Activated B cell treated with CpG ODN at 0.5 μM for 24 hours (primary cell): ENCODE measurements around the gene MAPK8. TPM values are rescaled to one million over a fixed set of nuclear protein-coding genes. Genes with fewer than 3 reads are reported as not detected.
A peak's percentile ranks its signal among the peaks of the same experiment; 100 is the strongest.

Experiments
- ATAC-seq: fragments of 200-7000 bp; cut with Tn5 transposase; one replicate; pipeline ENCODE4 v1.10.0; 2021; ENCODE audit warnings: low read depth, mild to moderate bottlenecking, moderate library complexity
- CTCF ChIA-PET: fragments of 350-600 bp; sonication (Branson Sonifier 250); formaldehyde crosslinking; loops from one replicate; lab custom pipeline; 2021; ENCODE audit warnings: antibody characterized with exemption; lab: Charles Lee
- POLR2A ChIA-PET: fragments of 350-600 bp; sonication (Branson Sonifier 250); formaldehyde crosslinking; loops from one replicate; lab custom pipeline; 2021; ENCODE audit warnings: antibody characterized with exemption; lab: Charles Lee
- DNase-seq: peaks from one replicate; pipeline ENCODE4 v3.0.0; 2022
- H3K27ac Mint-ChIP-seq: one replicate; pipeline ENCODE4 v1.8.0; 2020; ENCODE audit warnings: mixed read lengths
- H3K27me3 Mint-ChIP-seq: one replicate; pipeline ENCODE4 v1.8.0; 2021; ENCODE audit warnings: mixed read lengths
- H3K36me3 Mint-ChIP-seq: one replicate; pipeline ENCODE4 v1.8.0; 2021; ENCODE audit warnings: low read depth, mixed read lengths
- H3K4me1 Mint-ChIP-seq: one replicate; pipeline ENCODE4 v1.8.0; 2021; ENCODE audit warnings: mixed read lengths
- H3K4me3 Mint-ChIP-seq: one replicate; pipeline ENCODE4 v1.8.0; 2020; ENCODE audit warnings: mild to moderate bottlenecking, mixed read lengths
- H3K9me3 Mint-ChIP-seq: one replicate; pipeline ENCODE4 v1.8.0; 2020; ENCODE audit warnings: mixed read lengths
- intact Hi-C: fragments of 100-400 bp; cut with micrococcal nuclease; formaldehyde crosslinking; loops from one replicate; pipeline ENCODE4 v1.15.1; 2024
- total RNA-seq: library from RNA; stranded (reverse); gene quantifications from 2 replicates; pipeline ENCODE4 v1.2.3, GENCODE V29; 2022
- TF ChIP-seq, protein P1 (sequence below): fragments of 200-600 bp; IDR thresholded peaks from one replicate; pipeline ENCODE4 v1.8.0; 2022; ENCODE audit warnings: antibody characterized with exemption, mild to moderate bottlenecking

MAPK8 gene
- total RNA-seq, 1 donor from 2014 or later: 25.8 TPM

DNA sequence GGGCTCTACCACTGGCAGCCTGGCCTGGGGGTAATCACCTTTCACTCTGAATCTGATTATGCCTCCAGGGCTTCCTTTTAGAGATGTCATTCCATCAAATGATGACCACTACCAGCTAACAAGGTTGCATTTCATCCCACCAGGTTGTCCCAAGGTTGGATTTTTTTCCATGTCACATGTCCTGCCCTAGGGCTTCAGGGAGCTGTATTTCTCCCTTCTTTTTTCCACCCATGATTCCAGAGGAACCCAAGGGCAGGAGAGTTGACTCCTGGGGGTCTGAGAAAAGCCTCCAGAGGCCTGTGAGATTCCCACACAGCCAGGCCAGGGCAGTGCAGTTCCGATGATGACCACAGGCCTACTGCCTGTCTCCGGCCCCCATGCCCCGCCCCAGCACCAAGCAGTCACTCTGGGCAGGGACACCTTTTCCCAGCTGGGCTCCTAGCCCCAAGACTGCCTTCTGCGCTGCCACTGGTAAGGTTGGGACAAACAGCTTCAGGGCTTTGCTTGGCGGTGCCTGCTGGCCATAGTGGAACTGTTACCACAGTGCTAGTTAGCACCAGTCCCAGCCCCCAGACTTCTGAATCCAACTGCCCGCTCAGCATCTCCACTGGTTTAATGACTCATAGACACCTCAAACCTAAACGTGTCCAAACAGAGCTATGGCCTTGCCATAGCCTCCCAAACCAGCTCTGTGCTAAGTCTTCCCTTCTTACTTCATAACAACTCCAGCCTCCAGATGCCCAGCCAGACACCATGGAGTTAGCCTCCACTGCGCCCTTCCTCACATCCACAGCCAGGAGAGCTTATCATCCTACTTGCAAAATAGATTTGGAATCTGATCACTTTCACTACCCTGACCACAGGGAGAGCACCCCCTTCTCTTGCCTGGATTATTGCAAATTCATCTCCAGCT, 164.7 kb downstream of the MAPK8 start:
- H3K27ac Mint-ChIP-seq: no peak overlapping the region
- ChIA-PET CTCF (no interaction called here), POLR2A (no interaction called here)
- DNase-seq: peak; percentile 8
- no peaks in the 10 kb centered on the region for H3K36me3 Mint-ChIP-seq
- TF ChIP-seq, protein P1, sequence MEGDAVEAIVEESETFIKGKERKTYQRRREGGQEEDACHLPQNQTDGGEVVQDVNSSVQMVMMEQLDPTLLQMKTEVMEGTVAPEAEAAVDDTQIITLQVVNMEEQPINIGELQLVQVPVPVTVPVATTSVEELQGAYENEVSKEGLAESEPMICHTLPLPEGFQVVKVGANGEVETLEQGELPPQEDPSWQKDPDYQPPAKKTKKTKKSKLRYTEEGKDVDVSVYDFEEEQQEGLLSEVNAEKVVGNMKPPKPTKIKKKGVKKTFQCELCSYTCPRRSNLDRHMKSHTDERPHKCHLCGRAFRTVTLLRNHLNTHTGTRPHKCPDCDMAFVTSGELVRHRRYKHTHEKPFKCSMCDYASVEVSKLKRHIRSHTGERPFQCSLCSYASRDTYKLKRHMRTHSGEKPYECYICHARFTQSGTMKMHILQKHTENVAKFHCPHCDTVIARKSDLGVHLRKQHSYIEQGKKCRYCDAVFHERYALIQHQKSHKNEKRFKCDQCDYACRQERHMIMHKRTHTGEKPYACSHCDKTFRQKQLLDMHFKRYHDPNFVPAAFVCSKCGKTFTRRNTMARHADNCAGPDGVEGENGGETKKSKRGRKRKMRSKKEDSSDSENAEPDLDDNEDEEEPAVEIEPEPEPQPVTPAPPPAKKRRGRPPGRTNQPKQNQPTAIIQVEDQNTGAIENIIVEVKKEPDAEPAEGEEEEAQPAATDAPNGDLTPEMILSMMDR: no peak
- H3K9me3 Mint-ChIP-seq: no peaks in the 10 kb centered on the region
- no peak for ATAC-seq
- no peak overlapping the region for H3K4me3 Mint-ChIP-seq
- intact Hi-C loops: no loop called here
- H3K27me3 Mint-ChIP-seq: no peaks in the 10 kb centered on the region
- no peaks in the 10 kb centered on the region for H3K4me1 Mint-ChIP-seq

DNA sequence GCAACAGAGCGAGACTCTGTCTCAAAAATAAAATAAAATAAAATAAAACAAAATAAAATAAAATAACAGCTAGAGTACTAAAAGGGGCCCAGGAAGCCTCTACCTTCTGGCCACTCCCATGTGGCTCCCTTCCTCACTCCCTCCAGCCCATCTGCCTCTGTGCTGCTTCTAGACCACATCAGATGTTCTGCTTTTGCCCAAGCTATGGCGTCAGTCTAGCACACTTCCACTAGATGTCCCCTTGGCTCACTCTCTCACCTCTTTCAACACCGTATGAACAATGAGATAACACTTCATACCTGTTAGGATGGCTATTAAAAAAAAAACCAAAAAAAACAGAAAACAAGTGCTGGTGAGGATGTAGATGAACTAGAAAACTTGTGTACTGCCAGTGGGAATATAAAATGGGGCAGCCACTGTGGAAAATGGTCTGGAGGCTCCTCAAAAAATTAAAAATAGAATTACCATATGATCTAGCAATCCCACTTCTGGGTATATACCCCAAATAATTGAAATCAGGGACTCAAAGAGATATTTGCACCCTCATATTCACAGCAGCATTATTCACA, 166.1 kb downstream of the MAPK8 start:
- H3K4me1 Mint-ChIP-seq: no peaks in the 10 kb centered on the region

DNA sequence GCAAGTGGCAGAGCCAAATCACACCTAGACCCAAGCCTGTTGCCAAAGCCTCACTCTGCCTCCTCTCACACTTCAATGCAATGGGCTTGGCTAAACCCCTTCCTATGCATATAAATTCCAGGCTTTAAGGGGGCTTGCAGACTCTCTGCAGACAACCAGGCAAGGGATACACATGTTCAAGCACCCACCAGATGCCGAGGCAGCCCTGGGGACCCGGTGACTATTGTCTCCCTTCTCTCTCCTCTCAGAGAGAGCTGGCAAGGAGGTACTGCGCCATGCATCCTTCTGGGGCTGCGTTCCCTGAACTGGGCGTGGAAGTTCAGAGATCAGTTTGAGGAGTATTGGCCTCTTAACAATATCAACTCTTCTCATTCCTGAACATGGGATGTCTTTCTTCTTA, 167.2 kb downstream of the MAPK8 start:
- H3K4me1 Mint-ChIP-seq: no peaks in the 10 kb centered on the region
- POLR2A ChIA-PET: no interaction called here
- H3K27me3 Mint-ChIP-seq: no peaks in the 10 kb centered on the region
- TF ChIP-seq, protein P1: no peak
- no peaks in the 10 kb centered on the region for H3K9me3 Mint-ChIP-seq
- peak; percentile 4 for DNase-seq
- H3K36me3 Mint-ChIP-seq: no peaks in the 10 kb centered on the region
- no peak overlapping the region for H3K4me3 Mint-ChIP-seq
- no peak overlapping the region for H3K27ac Mint-ChIP-seq
- no peak for ATAC-seq
- intact Hi-C loops: no loop called here
- CTCF ChIA-PET: no interaction called here

More for the DNA sequence above, 166.1 kb downstream of the MAPK8 start:
- Mint-ChIP-seq H3K9me3 (no peaks in the 10 kb centered on the region), H3K27me3 (no peaks in the 10 kb centered on the region), H3K27ac (no peak overlapping the region), H3K36me3 (no peaks in the 10 kb centered on the region), H3K4me3 (no peak overlapping the region)
- intact Hi-C loops: no loop called here
- TF ChIP-seq, protein P1: no peak
- ChIA-PET CTCF (no interaction called here), POLR2A (no interaction called here)
- DNase-seq: no peak
- ATAC-seq: no peak

DNA sequence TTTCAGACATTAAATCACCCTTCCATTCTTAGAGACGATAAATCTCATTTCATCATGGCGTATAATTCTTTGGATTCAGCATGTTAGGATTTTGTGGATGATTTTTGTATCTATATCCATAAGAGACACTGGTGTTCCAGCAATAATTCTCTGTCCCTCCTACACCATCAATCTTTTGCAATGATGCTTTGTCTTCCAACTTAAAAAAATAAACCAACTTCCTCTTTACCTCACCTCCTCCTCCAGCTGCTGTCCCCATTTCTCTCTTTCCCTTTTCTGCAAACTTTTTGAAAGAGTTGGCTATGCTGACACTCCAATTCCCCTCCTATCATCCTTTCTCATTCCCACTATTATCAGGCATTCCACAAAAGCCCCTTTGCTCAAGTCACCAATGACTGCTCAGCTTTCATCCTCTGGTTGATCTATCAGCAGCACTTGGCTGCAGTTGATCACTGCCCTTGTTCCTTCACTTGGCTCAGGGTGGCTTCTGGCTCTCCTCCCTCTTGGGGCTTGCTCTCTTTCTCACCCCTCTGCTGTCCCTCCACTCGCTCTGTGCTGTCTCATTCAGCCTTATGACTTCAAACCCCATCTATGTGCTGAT, 168.4 kb downstream of the MAPK8 start:
- POLR2A ChIA-PET: no interaction called here

More for the DNA sequence above, 168.4 kb downstream of the MAPK8 start:
- CTCF ChIA-PET: no interaction called here
- no peak for DNase-seq
- Mint-ChIP-seq H3K4me3 (no peak overlapping the region), H3K27me3 (peaks cover 7% of the 10 kb centered on the region), H3K27ac (no peak overlapping the region), H3K4me1 (no peaks in the 10 kb centered on the region), H3K36me3 (no peaks in the 10 kb centered on the region), H3K9me3 (no peaks in the 10 kb centered on the region)
- intact Hi-C loops: no loop called here
- ATAC-seq: no peak
- TF ChIP-seq, protein P1: no peak
